Psoas muscle (tissue), 8 donors: ENCODE data around the gene ARL6IP1. TPM values are rescaled to one million over a fixed set of nuclear protein-coding genes. Genes with fewer than 3 reads are reported as not detected.
A peak's percentile ranks its signal among the peaks of the same experiment; 100 is the strongest.

Experiments used
- ATAC-seq, 4 donors: fragments of 200-7000 bp; cut with Tn5 transposase; one replicate each; pipeline ENCODE4 v1.9.1; 2020; ENCODE audit warnings: moderate library complexity in 3 of 4, mild to moderate bottlenecking in 2 of 4
- DNase-seq, 2 donors: peaks; one replicate each; pipeline ENCODE4 v3.0.0-alpha.2; 2020
- H3K27ac ChIP-seq: fragments of 200-600 bp; one replicate; pipeline ENCODE4 v1.8.0; 2022
- H3K27me3 ChIP-seq, 3 donors: fragments of 200-600 bp in 1 of 3; one replicate each; pipeline versions ENCODE4 v1.6.1 to v1.8.0; 2013 to 2022; ENCODE audit warnings: low read length in 2 of 3, mild to moderate bottlenecking in 2 of 3, moderate library complexity in 1 of 3; ENCODE audit not compliant: insufficient read depth in 3 of 3
- H3K36me3 ChIP-seq, 2 donors: fragments of 200-600 bp in 1 of 2; one replicate each; pipeline versions ENCODE4 v1.6.1 to v1.8.0; 2013 to 2022; ENCODE audit warnings: low read depth in 1 of 2, mild to moderate bottlenecking in 1 of 2, moderate library complexity in 1 of 2; ENCODE audit not compliant: insufficient read depth in 1 of 2
- H3K4me1 ChIP-seq: fragments of 200-600 bp; one replicate; pipeline ENCODE4 v1.8.0; 2022
- H3K4me3 ChIP-seq: fragments of 200-600 bp; one replicate; pipeline ENCODE4 v1.8.0; 2022; ENCODE audit warnings: mild to moderate bottlenecking
- H3K9me3 ChIP-seq: fragments of 200-600 bp; one replicate; pipeline ENCODE4 v1.8.0; 2022
- WGBS, 3 donors: extraction: QIAGEN DNeasy Blood & Tissue Kit; methylation state at CpG; one replicate each; pipeline versions ENCODE4 v1.1.6 to v1.1.7; 2013; 5-methylcytosine and 5-hydroxymethylcytosine counted together
- intact Hi-C, 2 donors: fragments of 100-400 bp; cut with DNase I; formaldehyde crosslinking; loops; one replicate each; pipeline versions ENCODE4 v1.11.0 to v1.14.2; 2022
- polyA plus RNA-seq, 3 donors: library from polyadenylated mRNA; stranded (reverse); fragments of 200-250 nt; gene quantifications; one replicate each; pipeline ENCODE4 v1.2.3, GENCODE V29; 2013
- total RNA-seq, 4 donors: library from RNA; stranded (reverse); fragmentation: NEBNext Ultra II Directional in 2 of 4; extraction: Animal tissue kit (Norgen Biotek cat#: 25700) in 2 of 4; gene quantifications; one replicate each; pipeline versions ENCODE4 v1.2.1 to v1.2.4, GENCODE V29; 2021 to 2023
- TF ChIP-seq, protein P1 (sequence below): fragments of 200-600 bp; IDR thresholded peaks from one replicate; pipeline ENCODE4 v1.8.0; 2022; ENCODE audit warnings: antibody characterized with exemption
- donor health status: healthy with polysubstance abuse.
- donor health status: DM: no; HTN: no; CAD: no; lungs with moderate emphysema.
- donor health status: Bipolar disorder and iron deficiency.
- donor health status: healthy.
- donor health status: DM: yes; HTN: yes; CAD: no.
- donor health status: DM: no; HTN: no; CAD: no.
- donor health status: DM: no; HTN: no; CAD: no.
- donor health status: DM: yes; HTN: yes; CAD: no.

Gene ARL6IP1
- total and polyA plus RNA-seq, 7 donors = 13.2 to 24.6 (median 15.9) TPM

DNA sequence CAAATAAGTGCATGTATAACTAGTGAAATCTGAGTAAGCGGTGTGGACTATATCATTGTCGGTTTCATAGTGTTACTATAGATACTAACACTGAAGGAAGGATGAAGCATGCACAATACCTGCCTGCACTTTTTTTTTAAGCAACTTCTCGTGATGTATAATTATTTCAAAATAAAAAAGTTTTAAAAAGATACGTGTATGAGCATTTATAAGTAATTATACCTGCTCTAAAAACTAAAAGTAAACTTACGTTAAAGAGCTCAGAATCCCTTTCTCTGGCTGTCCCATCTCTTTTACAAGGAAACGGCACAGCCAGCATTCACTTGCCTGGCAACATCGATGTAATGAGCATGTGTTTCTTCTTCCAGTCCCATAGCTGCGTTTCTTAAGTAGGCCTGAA, 31.3 kb upstream of the ARL6IP1 start:
- H3K27ac ChIP-seq = no peak overlapping the region
- 89 to 95% (median 94%) methylated on average over 8 of the region's 8 CpGs for WGBS, 3 donors
- no peaks in the 10 kb centered on the region for H3K27me3 ChIP-seq
- no peak overlapping the region for H3K4me3 ChIP-seq
- DNase-seq = no peak
- ATAC-seq = no peak
- TF ChIP-seq, protein P1, sequence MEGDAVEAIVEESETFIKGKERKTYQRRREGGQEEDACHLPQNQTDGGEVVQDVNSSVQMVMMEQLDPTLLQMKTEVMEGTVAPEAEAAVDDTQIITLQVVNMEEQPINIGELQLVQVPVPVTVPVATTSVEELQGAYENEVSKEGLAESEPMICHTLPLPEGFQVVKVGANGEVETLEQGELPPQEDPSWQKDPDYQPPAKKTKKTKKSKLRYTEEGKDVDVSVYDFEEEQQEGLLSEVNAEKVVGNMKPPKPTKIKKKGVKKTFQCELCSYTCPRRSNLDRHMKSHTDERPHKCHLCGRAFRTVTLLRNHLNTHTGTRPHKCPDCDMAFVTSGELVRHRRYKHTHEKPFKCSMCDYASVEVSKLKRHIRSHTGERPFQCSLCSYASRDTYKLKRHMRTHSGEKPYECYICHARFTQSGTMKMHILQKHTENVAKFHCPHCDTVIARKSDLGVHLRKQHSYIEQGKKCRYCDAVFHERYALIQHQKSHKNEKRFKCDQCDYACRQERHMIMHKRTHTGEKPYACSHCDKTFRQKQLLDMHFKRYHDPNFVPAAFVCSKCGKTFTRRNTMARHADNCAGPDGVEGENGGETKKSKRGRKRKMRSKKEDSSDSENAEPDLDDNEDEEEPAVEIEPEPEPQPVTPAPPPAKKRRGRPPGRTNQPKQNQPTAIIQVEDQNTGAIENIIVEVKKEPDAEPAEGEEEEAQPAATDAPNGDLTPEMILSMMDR = no peak
- H3K4me1 ChIP-seq = no peaks in the 10 kb centered on the region
- intact Hi-C loops = loop anchor here in 1 of 2 donors (1.0 kb wide), 1 partner anchor 16 kb away; no protein-coding TSS in a partner anchor
- H3K9me3 ChIP-seq = no peaks in the 10 kb centered on the region
- H3K36me3 ChIP-seq = peaks cover 29 to 100% of the 10 kb centered on the region in 2 donors

DNA sequence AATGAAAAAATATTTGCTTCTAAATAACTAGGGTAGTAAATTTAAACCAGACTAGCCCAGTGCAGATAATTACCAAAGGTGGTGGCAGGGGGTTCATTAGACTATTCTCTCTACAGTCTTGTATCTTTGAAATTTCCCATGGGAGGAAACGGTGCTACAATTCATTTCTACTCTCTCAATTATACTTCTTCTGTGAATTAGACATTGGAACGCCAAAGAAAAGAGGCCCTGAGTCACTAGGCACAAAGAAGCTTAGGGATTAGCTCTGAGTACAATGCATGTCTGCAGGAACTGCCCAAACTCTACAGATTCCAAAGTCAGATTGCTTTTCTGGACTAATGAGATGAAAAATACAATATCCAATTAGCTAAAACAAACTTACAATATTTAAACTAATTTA, 30.7 kb upstream of the ARL6IP1 start:
- Histone ChIP-seq H3K4me3 (no peak overlapping the region), H3K27ac (no peak overlapping the region), H3K27me3 (no peaks in the 10 kb centered on the region), H3K36me3 (peaks cover 24 to 100% of the 10 kb centered on the region in 2 donors), H3K9me3 (no peaks in the 10 kb centered on the region), H3K4me1 (no peaks in the 10 kb centered on the region)
- 74 to 83% (median 82%) methylated on average over 2 of the region's 2 CpGs for WGBS, 3 donors
- TF ChIP-seq, protein P1 = no peak
- ATAC-seq (no peak), DNase-seq (no peak)
- intact Hi-C loops = no loop called here

DNA sequence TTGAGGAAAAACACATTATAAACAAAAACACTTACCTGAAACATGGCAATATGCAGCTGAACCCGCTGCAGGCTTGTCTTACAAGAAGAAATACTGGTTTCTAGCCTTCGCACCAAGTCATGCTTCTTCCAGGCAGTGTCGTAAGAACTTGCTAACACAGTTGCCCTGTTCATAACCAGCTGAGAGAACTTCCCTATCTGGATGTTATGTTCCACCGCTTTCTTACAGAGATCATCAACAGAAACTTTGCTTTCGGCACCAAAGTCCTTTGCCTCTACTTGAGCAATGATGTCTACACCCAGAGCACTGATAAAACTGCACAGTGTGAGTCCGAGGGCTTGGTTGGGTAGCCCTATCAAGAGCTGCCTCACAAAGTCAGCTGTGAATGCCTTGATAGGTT, 27.9 kb upstream of the ARL6IP1 start:
- ATAC-seq = peak in 2 of 4 donors; percentile 27 to 41
- DNase-seq = no peak
- H3K36me3 ChIP-seq = peaks cover 18 to 75% of the 10 kb centered on the region in 2 donors
- TF ChIP-seq, protein P1 = no peak
- WGBS, 3 donors = 97 to 99% (median 98%) methylated on average over 6 of the region's 6 CpGs
- intact Hi-C loops = no loop called here
- H3K27me3 ChIP-seq = no peaks in the 10 kb centered on the region
- no peaks in the 10 kb centered on the region for H3K9me3 ChIP-seq
- H3K4me1 ChIP-seq = no peaks in the 10 kb centered on the region
- H3K27ac ChIP-seq = no peak overlapping the region
- H3K4me3 ChIP-seq = no peak overlapping the region

DNA sequence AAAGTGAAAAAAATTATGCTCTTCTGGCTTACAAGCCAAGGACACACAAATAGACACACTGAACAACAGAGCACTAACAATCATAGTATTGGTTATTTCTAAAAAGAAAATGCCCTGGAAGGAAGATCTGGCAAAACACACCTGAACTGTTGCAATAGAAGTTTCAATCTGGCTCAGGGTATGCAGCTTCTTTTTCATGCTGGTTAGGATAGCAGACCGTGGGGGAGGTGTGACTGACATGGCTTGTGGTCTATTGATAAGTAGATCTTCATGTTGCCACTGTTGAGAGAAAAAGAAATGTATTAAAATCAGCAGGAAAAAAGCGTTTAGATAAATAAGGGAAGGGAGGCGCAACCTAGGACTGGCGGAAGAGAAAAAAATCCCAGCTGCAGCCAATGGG, 26.5 kb upstream of the ARL6IP1 start:
- no peaks in the 10 kb centered on the region for H3K27me3 ChIP-seq
- DNase-seq (no peak), ATAC-seq (no peak)
- TF ChIP-seq, protein P1 = no peak
- intact Hi-C loops = no loop called here
- H3K4me3 ChIP-seq = no peak overlapping the region
- H3K4me1 ChIP-seq = no peaks in the 10 kb centered on the region
- no peaks in the 10 kb centered on the region for H3K9me3 ChIP-seq
- H3K36me3 ChIP-seq = peaks cover 14 to 62% of the 10 kb centered on the region in 2 donors
- no peak overlapping the region for H3K27ac ChIP-seq
- 91 to 93% (median 92%) methylated on average over 4 of the region's 4 CpGs for WGBS, 3 donors

DNA sequence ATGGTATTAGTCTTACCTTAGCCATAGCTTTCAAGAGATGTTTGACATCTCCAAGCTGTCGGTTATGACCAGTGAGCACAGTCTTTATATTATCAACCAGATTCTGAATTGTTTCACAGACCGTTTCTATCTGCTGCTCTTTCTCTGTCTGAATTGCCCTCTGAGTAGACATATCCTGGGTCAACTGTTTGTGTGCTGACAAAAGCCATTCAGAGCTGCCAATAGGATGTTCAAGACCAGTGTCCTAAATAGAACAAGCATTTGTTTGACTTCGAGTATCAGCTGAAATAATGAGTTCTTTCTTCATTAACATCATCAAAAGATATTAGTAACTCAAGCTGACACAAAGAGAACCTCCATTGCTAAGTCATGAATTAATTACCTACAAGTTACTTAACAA, 14.9 kb upstream of the ARL6IP1 start:
- 37 to 47% (median 40%) methylated on average over 3 of the region's 3 CpGs for WGBS, 3 donors

More for the DNA sequence above, 14.9 kb upstream of the ARL6IP1 start:
- Histone ChIP-seq H3K9me3 (no peaks in the 10 kb centered on the region), H3K4me1 (peaks cover 32% of the 10 kb centered on the region), H3K27me3 (no peaks in the 10 kb centered on the region), H3K27ac (peak overlapping the region; percentile 59), H3K36me3 (peaks cover 7 to 91% of the 10 kb centered on the region in 2 donors), H3K4me3 (no peak overlapping the region)
- intact Hi-C loops = loop anchor here (1.0 to 5.0 kb wide), 2 partner anchors 17 to 36 kb away; no protein-coding TSS in a partner anchor
- ATAC-seq (no peak), DNase-seq (no peak)
- TF ChIP-seq, protein P1 = no peak
